Measurements from ENCODE around the gene GMPPA. TPM values are rescaled to one million over a fixed set of nuclear protein-coding genes. Genes with fewer than 3 reads are reported as not detected.

GMPPA gene
- total RNA-seq, 2 experiments from 2014 or later, result 35.2 to 35.5 TPM

GRCh38 chr2:219490186-219490585, 8.5 kb upstream of the GMPPA start:
- intact Hi-C loops (cut with DNase I, micrococcal nuclease), result no loop called here
- ATAC-seq (no peak), DNase-seq (no peak)
- Mint-ChIP-seq H3K36me3 (ENCODE audit: low read depth) (no peaks in the 10 kb centered on the region), H3K27me3 (peaks cover 43% of the 10 kb centered on the region), H3K27ac (no peak overlapping the region), H3K4me1 (peaks cover under 1% of the 10 kb centered on the region), H3K4me3 (no peak overlapping the region), H3K9me3 (ENCODE audit: low read depth) (no peaks in the 10 kb centered on the region)
- ChIA-PET CTCF (interaction anchor here (2.0 kb wide), 1 partner anchor 14 kb away, joined by 6 read pairs; no protein-coding TSS in a partner anchor), POLR2A (no interaction called here)

GRCh38 chr2:219490600-219491130, 8.0 kb upstream of the GMPPA start:
- ATAC-seq (no peak), DNase-seq (no peak)
- intact Hi-C loops (cut with DNase I, micrococcal nuclease), result no loop called here
- POLR2A ChIA-PET, result no interaction called here
- peaks cover 43% of the 10 kb centered on the region for H3K27me3 Mint-ChIP-seq
- no peaks in the 10 kb centered on the region for H3K9me3 Mint-ChIP-seq (ENCODE audit: low read depth)
- H3K4me1 Mint-ChIP-seq, result no peaks in the 10 kb centered on the region
- no peak overlapping the region for H3K4me3 Mint-ChIP-seq
- H3K36me3 Mint-ChIP-seq (ENCODE audit: low read depth), result no peaks in the 10 kb centered on the region
- H3K27ac Mint-ChIP-seq, result no peak overlapping the region
- CTCF ChIA-PET, result interaction anchor here (1.4 to 2.0 kb wide), 3 partner anchors 15 to 40 kb away, joined by 4 to 6 read pairs (median 4); no protein-coding TSS in a partner anchor

DNA sequence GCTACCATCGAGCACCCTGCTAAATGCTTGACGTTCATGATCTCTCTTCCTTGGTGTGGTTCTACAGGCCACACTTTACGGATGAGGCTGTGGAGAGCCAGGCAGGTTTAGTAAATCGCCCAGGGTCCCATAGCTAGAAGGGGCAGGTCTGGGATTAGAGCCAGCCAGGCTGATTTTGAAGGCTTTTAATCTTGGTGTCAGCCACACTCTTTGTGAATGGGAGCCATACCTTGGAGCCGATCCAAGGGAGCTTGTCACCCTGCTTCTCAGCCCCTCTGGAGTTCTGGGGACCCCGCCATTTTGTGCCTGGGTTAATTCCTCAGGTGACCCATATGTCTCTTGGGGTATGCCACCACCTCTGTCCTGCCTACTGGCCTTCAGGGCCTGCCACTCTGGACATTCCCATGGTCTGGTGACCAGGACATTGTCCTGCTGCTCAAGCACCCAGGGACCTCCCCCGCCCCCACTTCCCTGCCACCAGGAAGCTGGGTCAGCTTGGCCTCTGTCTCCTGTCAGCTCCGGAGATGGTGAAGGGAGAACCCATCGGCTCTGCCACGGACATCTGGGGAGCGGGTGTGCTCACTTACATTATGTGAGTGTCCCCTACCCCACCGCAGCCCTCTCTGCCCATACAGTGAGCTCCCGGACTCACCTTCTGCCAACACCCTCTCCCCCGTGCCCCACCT, 7.3 kb upstream of the GMPPA start:
- no peak overlapping the region for H3K27ac Mint-ChIP-seq
- no peaks in the 10 kb centered on the region for H3K9me3 Mint-ChIP-seq (ENCODE audit: low read depth)
- CTCF ChIA-PET, result interaction anchor here (0.7 to 1.5 kb wide), 5 partner anchors 9 to 40 kb away, joined by 3 to 4 read pairs (median 4); no protein-coding TSS in a partner anchor
- H3K27me3 Mint-ChIP-seq, result peaks cover 41% of the 10 kb centered on the region
- intact Hi-C loops (cut with DNase I, micrococcal nuclease), result no loop called here
- POLR2A ChIA-PET, result no interaction called here
- peaks cover 2% of the 10 kb centered on the region for H3K4me1 Mint-ChIP-seq
- no peak overlapping the region for H3K4me3 Mint-ChIP-seq
- ATAC-seq (no peak), DNase-seq (no peak)
- no peaks in the 10 kb centered on the region for H3K36me3 Mint-ChIP-seq (ENCODE audit: low read depth)

GRCh38 chr2:219492575-219492974, 6.1 kb upstream of the GMPPA start:
- peaks cover 44% of the 10 kb centered on the region for H3K27me3 Mint-ChIP-seq
- CTCF ChIA-PET, result interaction anchor here (0.6 to 1.0 kb wide), 2 partner anchors 8 to 19 kb away, joined by 3 to 4 read pairs; no protein-coding TSS in a partner anchor
- DNase-seq (no peak), ATAC-seq (no peak)
- POLR2A ChIA-PET, result no interaction called here
- H3K4me3 Mint-ChIP-seq, result no peak overlapping the region
- H3K36me3 Mint-ChIP-seq (ENCODE audit: low read depth), result no peaks in the 10 kb centered on the region
- no peak overlapping the region for H3K27ac Mint-ChIP-seq
- H3K4me1 Mint-ChIP-seq, result peaks cover 10% of the 10 kb centered on the region
- intact Hi-C loops (cut with DNase I, micrococcal nuclease), result no loop called here
- no peaks in the 10 kb centered on the region for H3K9me3 Mint-ChIP-seq (ENCODE audit: low read depth)

GRCh38 chr2:219493086-219493485, 5.6 kb upstream of the GMPPA start:
- H3K9me3 Mint-ChIP-seq (ENCODE audit: low read depth), result no peaks in the 10 kb centered on the region
- no peak overlapping the region for H3K27ac Mint-ChIP-seq
- no peaks in the 10 kb centered on the region for H3K36me3 Mint-ChIP-seq (ENCODE audit: low read depth)
- no peak overlapping the region for H3K4me3 Mint-ChIP-seq
- H3K4me1 Mint-ChIP-seq, result peaks cover 13% of the 10 kb centered on the region
- DNase-seq (no peak), ATAC-seq (no peak)
- CTCF ChIA-PET, result interaction anchor here (7.0 kb wide), 1 partner anchor 35 kb away, joined by 128 read pairs; no protein-coding TSS in a partner anchor
- peaks cover 45% of the 10 kb centered on the region for H3K27me3 Mint-ChIP-seq
- POLR2A ChIA-PET, result no interaction called here
- intact Hi-C loops (cut with DNase I, micrococcal nuclease), result no loop called here

GRCh38 chr2:219494952-219495530, 3.6 kb upstream of the GMPPA start:
- peaks cover 30% of the 10 kb centered on the region for H3K4me1 Mint-ChIP-seq
- H3K4me3 Mint-ChIP-seq, result no peak overlapping the region
- POLR2A ChIA-PET, result no interaction called here
- ATAC-seq, result no peak
- no peaks in the 10 kb centered on the region for H3K36me3 Mint-ChIP-seq (ENCODE audit: low read depth)
- no peak overlapping the region for H3K27ac Mint-ChIP-seq
- intact Hi-C loops (cut with DNase I, micrococcal nuclease), result loop anchor here (1.0 to 5.0 kb wide), 3 partner anchors 35 to 598 kb away; partner anchors contain the start of genes GLB1L (in 1 of the 2) and STK16 (in 1 of the 2)
- no peaks in the 10 kb centered on the region for H3K9me3 Mint-ChIP-seq (ENCODE audit: low read depth)
- H3K27me3 Mint-ChIP-seq, result peaks cover 50% of the 10 kb centered on the region
- no peak for DNase-seq
- CTCF ChIA-PET, result interaction anchor here (0.6 to 7.2 kb wide), 21 partner anchors 9 to 902 kb away, joined by 3 to 128 read pairs (median 4); partner anchors contain the start of genes ASIC4, CHPF and TMEM198

DNA sequence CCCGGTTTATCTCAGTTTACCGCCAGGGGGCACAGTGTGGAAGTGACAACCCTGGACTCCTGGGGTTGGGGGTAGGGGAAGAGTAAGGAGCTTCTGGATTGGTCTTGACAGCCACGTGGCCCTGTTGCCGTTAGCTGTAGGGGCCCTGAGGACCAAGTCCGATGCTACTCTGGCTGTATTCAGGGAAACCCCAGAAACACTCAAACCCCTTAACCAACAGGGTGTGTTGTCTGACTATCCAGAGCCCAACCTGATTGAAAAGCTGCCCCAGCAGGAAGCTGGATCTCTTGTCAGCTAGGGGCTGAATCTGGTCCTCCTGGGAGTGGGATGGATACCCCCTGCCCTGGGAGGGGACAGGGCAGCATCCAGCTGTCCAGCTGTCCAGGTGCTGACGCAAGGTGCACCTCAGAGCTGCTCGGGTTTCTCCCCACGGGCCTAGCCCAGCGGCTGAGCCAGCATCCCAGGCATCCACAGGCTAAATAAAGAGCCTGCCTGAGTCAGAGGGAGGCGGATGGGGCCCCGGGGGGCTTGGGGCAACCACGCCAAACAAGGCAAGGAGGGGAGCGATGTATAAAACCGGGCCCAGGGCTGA, 3.1 kb upstream of the GMPPA start:
- Mint-ChIP-seq H3K27me3 (peaks cover 50% of the 10 kb centered on the region), H3K9me3 (ENCODE audit: low read depth) (no peaks in the 10 kb centered on the region), H3K27ac (no peak overlapping the region), H3K36me3 (ENCODE audit: low read depth) (no peaks in the 10 kb centered on the region), H3K4me3 (no peak overlapping the region), H3K4me1 (peaks cover 34% of the 10 kb centered on the region)
- ChIA-PET CTCF (interaction anchor here (0.5 to 7.2 kb wide), 26 partner anchors 8 to 1685 kb away, joined by 3 to 128 read pairs (median 4); partner anchors contain the start of genes ASIC4, CHPF and TMEM198), POLR2A (no interaction called here)
- intact Hi-C loops (cut with DNase I, micrococcal nuclease), result loop anchor here (1.0 to 5.0 kb wide), 3 partner anchors 35 to 598 kb away; partner anchors contain the start of genes GLB1L (in 1 of the 2) and STK16 (in 1 of the 2)
- ATAC-seq (peak; percentile 25), DNase-seq (peak; percentile 79)

- ChIA-PET POLR2A (no interaction called here), CTCF (interaction anchor here (0.5 to 7.2 kb wide), 25 partner anchors 8 to 1686 kb away, joined by 3 to 128 read pairs (median 4); partner anchors contain the start of genes ASIC4, CHPF, STK11IP and TMEM198)
- no peak overlapping the region for H3K4me3 Mint-ChIP-seq
- H3K27me3 Mint-ChIP-seq, result peaks cover 50% of the 10 kb centered on the region
- no peaks in the 10 kb centered on the region for H3K9me3 Mint-ChIP-seq (ENCODE audit: low read depth)
- no peak for DNase-seq
- ATAC-seq, result no peak
- no peak overlapping the region for H3K27ac Mint-ChIP-seq
- no peaks in the 10 kb centered on the region for H3K36me3 Mint-ChIP-seq (ENCODE audit: low read depth)
- H3K4me1 Mint-ChIP-seq, result peaks cover 35% of the 10 kb centered on the region
- intact Hi-C loops (cut with DNase I, micrococcal nuclease), result loop anchor here in 1 of 2 experiments (5.0 kb wide), 2 partner anchors 249 to 599 kb away; partner anchors contain the start of genes GLB1L and STK16
Measured at GRCh38 chr2:219496247-219496824, 2.4 kb upstream of the GMPPA start.

GRCh38 chr2:219496825-219497494, 1.7 kb upstream of the GMPPA start:
- POLR2A ChIA-PET, result no interaction called here
- intact Hi-C loops (cut with DNase I, micrococcal nuclease), result loop anchor here in 1 of 2 experiments (5.0 kb wide), 2 partner anchors 250 to 600 kb away; partner anchors contain the start of genes GLB1L and STK16
- DNase-seq (peak; percentile 21), ATAC-seq (no peak)
- Mint-ChIP-seq H3K27ac (no peak overlapping the region), H3K4me1 (peaks cover 38% of the 10 kb centered on the region), H3K27me3 (peaks cover 48% of the 10 kb centered on the region), H3K36me3 (ENCODE audit: low read depth) (no peaks in the 10 kb centered on the region), H3K9me3 (ENCODE audit: low read depth) (no peaks in the 10 kb centered on the region), H3K4me3 (peak overlapping the region; percentile 86)
- CTCF ChIA-PET, result interaction anchor here (0.6 to 7.2 kb wide), 12 partner anchors 8 to 146 kb away, joined by 3 to 128 read pairs (median 5); partner anchors contain the start of gene STK11IP

DNA sequence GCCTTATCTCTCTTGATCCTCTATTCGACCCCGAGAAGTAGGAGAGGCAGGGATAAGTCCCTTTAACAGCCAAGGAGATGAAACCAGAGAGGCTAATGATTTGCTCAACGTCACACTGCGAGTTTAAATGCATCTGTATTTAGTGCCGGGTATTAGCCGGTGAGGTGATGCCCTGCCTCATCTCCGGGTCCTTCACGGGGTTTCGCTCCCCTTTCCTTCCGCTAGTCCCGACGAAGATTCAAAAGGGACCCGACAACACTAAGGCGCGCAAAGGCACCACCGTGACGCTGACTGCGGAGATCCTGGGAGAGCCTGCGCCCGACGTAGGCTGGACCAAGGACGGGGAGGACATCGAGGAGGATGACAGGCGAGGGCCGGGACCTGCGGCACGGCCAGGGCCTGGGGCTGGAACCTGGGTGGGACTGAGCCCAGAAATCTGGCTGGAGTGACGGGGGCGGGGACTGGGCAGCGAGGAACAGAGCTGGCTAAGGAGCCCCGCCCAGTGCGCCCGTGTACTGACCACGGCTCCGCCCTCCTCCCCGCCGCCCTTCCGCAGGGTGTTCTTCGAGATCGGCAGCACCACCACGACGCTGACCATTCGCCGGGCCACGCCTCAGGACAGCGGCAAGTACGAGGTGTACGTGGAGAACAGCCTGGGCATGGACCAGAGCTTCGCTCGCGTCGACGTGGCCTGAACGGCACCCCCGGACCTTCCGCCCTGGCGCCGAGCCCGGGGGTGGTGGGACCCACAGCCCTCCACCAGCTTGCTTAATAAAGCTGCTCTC, 1.0 kb upstream of the GMPPA start:
- POLR2A ChIA-PET, result interaction anchor here (0.9 to 1.3 kb wide), 2 partner anchors 13 to 45 kb away, joined by 3 to 4 read pairs; partner anchors contain the start of gene CHPF
- no peak for ATAC-seq
- Mint-ChIP-seq H3K27me3 (peaks cover 44% of the 10 kb centered on the region), H3K4me1 (peaks cover 38% of the 10 kb centered on the region), H3K4me3 (peak overlapping the region; percentile 86), H3K27ac (no peak overlapping the region), H3K36me3 (ENCODE audit: low read depth) (no peaks in the 10 kb centered on the region), H3K9me3 (ENCODE audit: low read depth) (no peaks in the 10 kb centered on the region)
- CTCF ChIA-PET, result interaction anchor here (0.5 to 7.2 kb wide), 11 partner anchors 11 to 146 kb away, joined by 3 to 128 read pairs (median 4); no protein-coding TSS in a partner anchor
- intact Hi-C loops (cut with DNase I, micrococcal nuclease), result loop anchor here (1.0 to 5.0 kb wide), 13 partner anchors 46 to 1227 kb away; partner anchors contain the start of genes CHPF (in 2 of the 2), AAMP (in 1 of the 2), DNAJB2 (in 1 of the 2) and GLB1L (in 1 of the 2)
- DNase-seq, result peak; percentile 46

Measured in activated CD4-positive, alpha-beta T cell treated with anti-CD3 and anti-CD28 coated beads for 36 hours (primary cell).